HCT116 (cell line): ENCODE data around the gene LPCAT2.

ENCODE experiments used
- CBX3 ChIP-seq: IDR thresholded peaks from 2 replicates; pipeline ENCODE4 v1.6.1; 2012; ENCODE audit warnings: low read depth
- CEBPB ChIP-seq: IDR thresholded peaks from 2 replicates; pipeline ENCODE4 v1.6.1; 2012; ENCODE audit warnings: low read depth
- POLR2AphosphoS5 ChIP-seq: IDR thresholded peaks from 2 replicates; pipeline ENCODE4 v1.6.1; 2011; ENCODE audit warnings: mild to moderate bottlenecking, low read depth, low read length, moderate library complexity
- RAD21 ChIP-seq: IDR thresholded peaks from 2 replicates; pipeline ENCODE4 v1.6.1; 2012; ENCODE audit warnings: low read depth, mild to moderate bottlenecking
- SP1 ChIP-seq: IDR thresholded peaks from 2 replicates; pipeline ENCODE4 v1.6.1; 2012; ENCODE audit warnings: low read depth
- TCF7L2 ChIP-seq: IDR thresholded peaks from 2 replicates; pipeline ENCODE4 v1.7.0; 2011; ENCODE audit warnings: borderline replicate concordance, inconsistent platforms; ENCODE audit not compliant: insufficient read depth, insufficient read length; ENCODE audit errors: extremely low read depth
- YY1 ChIP-seq: IDR thresholded peaks from 2 replicates; pipeline ENCODE4 v1.6.1; 2011; ENCODE audit warnings: low read length, low read depth, moderate library complexity, mild to moderate bottlenecking; ENCODE audit not compliant: insufficient replicate concordance; ENCODE audit errors: extremely low read depth
- ZNF274 ChIP-seq: fragments of 200-500 bp; sonication (Bioruptor generic); IDR thresholded peaks from 2 replicates; pipeline ENCODE4 v1.6.1; 2014; ENCODE audit warnings: mild to moderate bottlenecking, low read depth, low read length, inconsistent platforms
- TF ChIP-seq, protein P1 (sequence below): IDR thresholded peaks from 2 replicates; pipeline ENCODE4 v1.6.1; 2011; ENCODE audit warnings: mild to moderate bottlenecking, low read length, moderate library complexity; ENCODE audit not compliant: insufficient replicate concordance; ENCODE audit errors: extremely low read depth
- TF ChIP-seq, protein P2 (sequence below), 3 experiments: fragments of 200-600 bp in 1 of 3; sonication (generic) in 1 of 3; IDR thresholded peaks in 2 of 3; conservative IDR thresholded peaks in 1 of 3; 2 replicates each; pipeline ENCODE4 v1.5.1; 2012 to 2017; ENCODE audit warnings: low read depth in 2 of 3, low read length in 2 of 3, antibody characterized with exemption in 1 of 3, borderline replicate concordance in 1 of 3, control low read depth in 1 of 3, mild to moderate bottlenecking in 1 of 3, mixed read lengths in 1 of 3, mixed run types in 1 of 3, moderate library complexity in 1 of 3; ENCODE audit not compliant: insufficient read depth in 1 of 3

DNA sequence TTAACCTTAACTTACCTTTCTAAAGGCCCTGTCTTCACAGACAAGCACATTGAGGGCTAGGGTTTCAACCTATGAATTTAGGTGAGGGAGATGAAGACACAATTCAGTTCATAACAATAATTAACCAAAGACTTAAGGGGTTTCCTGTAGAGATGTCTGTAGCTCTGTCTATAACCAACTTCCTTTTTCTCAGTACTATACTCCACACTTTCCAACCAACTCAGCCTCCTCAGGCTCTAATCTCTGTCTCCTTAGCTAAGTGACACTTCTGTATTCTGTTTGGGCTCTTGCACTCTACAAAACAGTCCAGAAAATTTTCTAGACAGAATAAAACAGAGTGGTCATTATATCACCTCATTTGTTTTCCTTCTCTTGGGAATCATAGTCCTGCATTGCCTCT is 83.4 kb downstream of the LPCAT2 start:
- TF ChIP-seq, protein P1, sequence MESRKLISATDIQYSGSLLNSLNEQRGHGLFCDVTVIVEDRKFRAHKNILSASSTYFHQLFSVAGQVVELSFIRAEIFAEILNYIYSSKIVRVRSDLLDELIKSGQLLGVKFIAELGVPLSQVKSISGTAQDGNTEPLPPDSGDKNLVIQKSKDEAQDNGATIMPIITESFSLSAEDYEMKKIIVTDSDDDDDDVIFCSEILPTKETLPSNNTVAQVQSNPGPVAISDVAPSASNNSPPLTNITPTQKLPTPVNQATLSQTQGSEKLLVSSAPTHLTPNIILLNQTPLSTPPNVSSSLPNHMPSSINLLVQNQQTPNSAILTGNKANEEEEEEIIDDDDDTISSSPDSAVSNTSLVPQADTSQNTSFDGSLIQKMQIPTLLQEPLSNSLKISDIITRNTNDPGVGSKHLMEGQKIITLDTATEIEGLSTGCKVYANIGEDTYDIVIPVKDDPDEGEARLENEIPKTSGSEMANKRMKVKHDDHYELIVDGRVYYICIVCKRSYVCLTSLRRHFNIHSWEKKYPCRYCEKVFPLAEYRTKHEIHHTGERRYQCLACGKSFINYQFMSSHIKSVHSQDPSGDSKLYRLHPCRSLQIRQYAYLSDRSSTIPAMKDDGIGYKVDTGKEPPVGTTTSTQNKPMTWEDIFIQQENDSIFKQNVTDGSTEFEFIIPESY: no peak
- TF ChIP-seq, protein P2, sequence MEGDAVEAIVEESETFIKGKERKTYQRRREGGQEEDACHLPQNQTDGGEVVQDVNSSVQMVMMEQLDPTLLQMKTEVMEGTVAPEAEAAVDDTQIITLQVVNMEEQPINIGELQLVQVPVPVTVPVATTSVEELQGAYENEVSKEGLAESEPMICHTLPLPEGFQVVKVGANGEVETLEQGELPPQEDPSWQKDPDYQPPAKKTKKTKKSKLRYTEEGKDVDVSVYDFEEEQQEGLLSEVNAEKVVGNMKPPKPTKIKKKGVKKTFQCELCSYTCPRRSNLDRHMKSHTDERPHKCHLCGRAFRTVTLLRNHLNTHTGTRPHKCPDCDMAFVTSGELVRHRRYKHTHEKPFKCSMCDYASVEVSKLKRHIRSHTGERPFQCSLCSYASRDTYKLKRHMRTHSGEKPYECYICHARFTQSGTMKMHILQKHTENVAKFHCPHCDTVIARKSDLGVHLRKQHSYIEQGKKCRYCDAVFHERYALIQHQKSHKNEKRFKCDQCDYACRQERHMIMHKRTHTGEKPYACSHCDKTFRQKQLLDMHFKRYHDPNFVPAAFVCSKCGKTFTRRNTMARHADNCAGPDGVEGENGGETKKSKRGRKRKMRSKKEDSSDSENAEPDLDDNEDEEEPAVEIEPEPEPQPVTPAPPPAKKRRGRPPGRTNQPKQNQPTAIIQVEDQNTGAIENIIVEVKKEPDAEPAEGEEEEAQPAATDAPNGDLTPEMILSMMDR (IDR thresholded peaks at IDR 0.05 in 2 of 3, conservative IDR thresholded peaks at IDR 0.05 in 1 of 3; ENCODE audit: borderline replicate concordance in 1 of 3, insufficient read depth in 1 of 3, low read depth in 2 of 3, low read length in 2 of 3): no peak
- TF ChIP-seq ZNF274 (no peak), SP1 (no peak), TCF7L2 (no peak), YY1 (no peak), CEBPB (no peak), CBX3 (no peak), POLR2AphosphoS5 (no peak), RAD21 (no peak)
